Neuronal stem cell (in vitro differentiated cells): Measurements from ENCODE around the gene PCDHB8.
A peak's percentile ranks its signal among the peaks of the same experiment; 100 is the strongest.
"Not testable (repeated sequence)": the region's sequence is repeated elsewhere in the genome, so short reads cannot be mapped to it uniquely, and the experiment has no call there.

ENCODE experiments used
- DNase-seq: peaks from one replicate; pipeline ENCODE4 v3.0.0-alpha.2; 2013; ENCODE audit warnings: low spot score
- H2AFZ ChIP-seq: one replicate; pipeline ENCODE4 v1.6.1; 2013; ENCODE audit warnings: mild to moderate bottlenecking, low read length, inconsistent platforms
- H2AK5ac ChIP-seq: 2 replicates; pipeline ENCODE4 v1.6.1; 2013; ENCODE audit warnings: low read depth, mild to moderate bottlenecking, inconsistent platforms, low read length, moderate library complexity, mixed read lengths
- H2BK120ac ChIP-seq: 2 replicates; pipeline ENCODE4 v1.6.1; 2013; ENCODE audit warnings: low read depth, mild to moderate bottlenecking, inconsistent platforms, low read length, moderate library complexity, mixed read lengths
- H2BK12ac ChIP-seq: one replicate; pipeline ENCODE4 v1.6.1; 2013; ENCODE audit warnings: low read length, inconsistent platforms
- H2BK15ac ChIP-seq: 2 replicates; pipeline ENCODE4 v1.6.1; 2013; ENCODE audit warnings: mild to moderate bottlenecking, low read length, inconsistent platforms, mixed read lengths
- H2BK5ac ChIP-seq: one replicate; pipeline ENCODE4 v1.6.1; 2013; ENCODE audit warnings: inconsistent platforms, mild to moderate bottlenecking, low read length, moderate library complexity
- H3K14ac ChIP-seq: one replicate; pipeline ENCODE4 v1.6.1; 2013; ENCODE audit warnings: low read length, inconsistent platforms
- H3K18ac ChIP-seq: 2 replicates; pipeline ENCODE4 v1.6.1; 2013; ENCODE audit warnings: low read length, inconsistent platforms
- H3K23ac ChIP-seq: 2 replicates; pipeline ENCODE4 v1.6.1; 2013; ENCODE audit warnings: low read depth, mild to moderate bottlenecking, mixed read lengths, low read length, inconsistent platforms; ENCODE audit not compliant: poor library complexity
- H3K27ac ChIP-seq: replicated peaks from 3 replicates; pipeline ENCODE4 v1.5.1; 2013; ENCODE audit warnings: low read length, inconsistent platforms
- H3K27me3 ChIP-seq, 3 experiments: 2 replicates each; pipeline ENCODE4 v1.6.1; 2013; ENCODE audit warnings: low read length in 3 of 3, mild to moderate bottlenecking in 2 of 3, inconsistent platforms in 1 of 3, low read depth in 1 of 3, mixed read lengths in 1 of 3, moderate library complexity in 1 of 3; ENCODE audit not compliant: control insufficient read depth in 3 of 3, insufficient read depth in 3 of 3
- H3K36me3 ChIP-seq, 2 donors: replicated peaks in 1 of 2; 2 replicates each; pipeline ENCODE4 v1.6.1; 2013; ENCODE audit warnings: low read length in 2 of 2; ENCODE audit not compliant: control insufficient read depth in 2 of 2, insufficient read depth in 2 of 2
- H3K4ac ChIP-seq: 2 replicates; pipeline ENCODE4 v1.6.1; 2013; ENCODE audit warnings: inconsistent platforms, mild to moderate bottlenecking, low read length, moderate library complexity
- H3K4me1 ChIP-seq, 2 donors: 1 replicate in 1 of 2; 2 replicates in 1 of 2; pipeline ENCODE4 v1.6.1; 2013; ENCODE audit warnings: low read length in 2 of 2, low read depth in 1 of 2; ENCODE audit not compliant: control insufficient read depth in 2 of 2, insufficient read depth in 1 of 2
- H3K4me2 ChIP-seq: one replicate; pipeline ENCODE4 v1.6.1; 2013; ENCODE audit warnings: mild to moderate bottlenecking, low read length, inconsistent platforms; ENCODE audit not compliant: insufficient read depth, poor library complexity, severe bottlenecking
- H3K4me3 ChIP-seq, 2 donors: 2 replicates each; pipeline ENCODE4 v1.5.1; 2013; ENCODE audit warnings: low read length in 2 of 2, mild to moderate bottlenecking in 2 of 2, inconsistent platforms in 1 of 2, moderate library complexity in 1 of 2
- H3K79me1 ChIP-seq: one replicate; pipeline ENCODE4 v1.6.1; 2013; ENCODE audit warnings: low read depth, mild to moderate bottlenecking, inconsistent platforms, low read length, moderate library complexity
- H3K9ac ChIP-seq: one replicate; pipeline ENCODE4 v1.6.1; 2013; ENCODE audit warnings: mild to moderate bottlenecking, low read depth, low read length, inconsistent platforms; ENCODE audit not compliant: poor library complexity
- H3K9me3 ChIP-seq, 2 donors: replicated peaks in 1 of 2; 2 replicates each; pipeline versions ENCODE3 to v1.6.1; 2013; ENCODE audit warnings: low read length in 2 of 2, mild to moderate bottlenecking in 2 of 2, inconsistent platforms in 1 of 2, low read depth in 1 of 2, mixed read lengths in 1 of 2, moderate library complexity in 1 of 2; ENCODE audit not compliant: control insufficient read depth in 2 of 2, insufficient read depth in 1 of 2
- H4K8ac ChIP-seq: one replicate; pipeline ENCODE4 v1.6.1; 2013; ENCODE audit warnings: low read depth, mild to moderate bottlenecking, inconsistent platforms, low read length, moderate library complexity
- H4K91ac ChIP-seq: one replicate; pipeline ENCODE4 v1.6.1; 2013; ENCODE audit warnings: low read length, low read depth, mild to moderate bottlenecking, inconsistent platforms; ENCODE audit not compliant: poor library complexity
- WGBS, 2 donors: extraction: QIAGEN DNeasy Blood & Tissue Kit; methylation state at CpG; one replicate each; pipeline ENCODE4 v1.1.7; 2013; ENCODE audit warnings: missing lambda C conversion rate in 2 of 2, mixed read lengths in 1 of 2; ENCODE audit not compliant: insufficient read length in 2 of 2, insufficient replicate concordance in 1 of 2; ENCODE audit errors: extremely low coverage in 2 of 2; 5-methylcytosine and 5-hydroxymethylcytosine counted together

Gene PCDHB8

GRCh38 chr5:141186897-141187512, 9.4 kb downstream of the PCDHB8 start, which contains the start of gene PCDHB9:
PCDHB9 (plus strand) TSS chr5:141187161; CDS start chr5:141187319, 158 bp downstream.
- no peak within 1 kb of the TSS for H3K9ac ChIP-seq
- no peak within 1 kb of the TSS for H4K91ac ChIP-seq
- H3K27ac ChIP-seq, result no peak within 1 kb of the TSS
- peaks cover 2% of the 10 kb centered on the region for H3K79me1 ChIP-seq
- H3K4me1 ChIP-seq, result no peaks in the 10 kb centered on the region
- H2BK12ac ChIP-seq, result no peak within 1 kb of the TSS
- no peak within 1 kb of the TSS for H2AK5ac ChIP-seq
- H3K9me3 ChIP-seq, result peaks cover 4 to 46% of the 10 kb centered on the region in 2 donors
- no peak within 1 kb of the TSS for H2BK120ac ChIP-seq
- H3K36me3 ChIP-seq, result no peaks in the 10 kb centered on the region
- H3K4ac ChIP-seq, result no peak within 1 kb of the TSS
- H3K23ac ChIP-seq, result no peak within 1 kb of the TSS
- no peak within 1 kb of the TSS for H2BK15ac ChIP-seq
- no peak within 1 kb of the TSS for H3K4me2 ChIP-seq
- H3K18ac ChIP-seq, result no peak within 1 kb of the TSS
- peak within 1 kb of the TSS in 1 of 2 donors; percentile 24 for H3K4me3 ChIP-seq
- H2BK5ac ChIP-seq, result no peak within 1 kb of the TSS
- H4K8ac ChIP-seq, result no peak within 1 kb of the TSS
- H3K14ac ChIP-seq, result no peak within 1 kb of the TSS
- peak within 1 kb of the TSS; percentile 81 for H2AFZ ChIP-seq
- WGBS, 2 donors, result no CpG with 5 or more reads among the region's 9 CpGs
- no peak for DNase-seq
- H3K27me3 ChIP-seq, result no peaks in the 10 kb centered on the region

- no CpG with 5 or more reads among the region's 37 CpGs for WGBS, 2 donors
- H2BK15ac ChIP-seq, H3K79me1 ChIP-seq, H3K27me3 ChIP-seq, H2BK120ac ChIP-seq, H3K4me2 ChIP-seq, H3K4me3 ChIP-seq, H3K23ac ChIP-seq, H2AK5ac ChIP-seq, H3K18ac ChIP-seq, H4K8ac ChIP-seq, H2AFZ ChIP-seq, H2BK5ac ChIP-seq, H3K27ac ChIP-seq, H3K9ac ChIP-seq, H4K91ac ChIP-seq, DNase-seq, H2BK12ac ChIP-seq, H3K4me1 ChIP-seq, H3K36me3 ChIP-seq, H3K14ac ChIP-seq, H3K4ac ChIP-seq: not testable (repeated sequence)
- H3K9me3 ChIP-seq, result peaks cover 3 to 40% of the 10 kb centered on the region in 2 donors
Observed at GRCh38 chr5:141188682-141189081, 11.1 kb downstream of the PCDHB8 start.

DNA sequence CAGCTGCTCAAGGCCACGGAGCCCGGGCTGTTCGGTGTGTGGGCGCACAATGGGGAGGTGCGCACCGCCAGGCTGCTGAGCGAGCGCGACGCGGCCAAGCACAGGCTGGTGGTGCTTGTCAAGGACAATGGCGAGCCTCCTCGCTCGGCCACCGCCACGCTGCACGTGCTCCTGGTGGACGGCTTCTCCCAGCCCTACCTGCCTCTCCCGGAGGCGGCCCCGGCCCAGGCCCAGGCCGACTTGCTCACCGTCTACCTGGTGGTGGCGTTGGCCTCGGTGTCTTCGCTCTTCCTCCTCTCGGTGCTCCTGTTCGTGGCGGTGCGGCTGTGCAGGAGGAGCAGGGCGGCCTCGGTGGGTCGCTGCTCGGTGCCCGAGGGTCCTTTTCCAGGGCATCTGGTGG, 11.5 kb downstream of the PCDHB8 start:
- H3K9ac ChIP-seq, H3K4me1 ChIP-seq, H3K4ac ChIP-seq, H2BK120ac ChIP-seq, H4K91ac ChIP-seq, H2AFZ ChIP-seq, H3K23ac ChIP-seq, H3K14ac ChIP-seq, H4K8ac ChIP-seq, H3K36me3 ChIP-seq, H3K79me1 ChIP-seq, H2BK5ac ChIP-seq, H3K4me3 ChIP-seq, H2BK15ac ChIP-seq, H2BK12ac ChIP-seq, H3K4me2 ChIP-seq, H3K27me3 ChIP-seq, H3K27ac ChIP-seq, H2AK5ac ChIP-seq, DNase-seq, H3K18ac ChIP-seq: not testable (repeated sequence)
- H3K9me3 ChIP-seq, result peaks cover 3 to 39% of the 10 kb centered on the region in 2 donors
- WGBS, 2 donors, result no CpG with 5 or more reads among the region's 35 CpGs

DNA sequence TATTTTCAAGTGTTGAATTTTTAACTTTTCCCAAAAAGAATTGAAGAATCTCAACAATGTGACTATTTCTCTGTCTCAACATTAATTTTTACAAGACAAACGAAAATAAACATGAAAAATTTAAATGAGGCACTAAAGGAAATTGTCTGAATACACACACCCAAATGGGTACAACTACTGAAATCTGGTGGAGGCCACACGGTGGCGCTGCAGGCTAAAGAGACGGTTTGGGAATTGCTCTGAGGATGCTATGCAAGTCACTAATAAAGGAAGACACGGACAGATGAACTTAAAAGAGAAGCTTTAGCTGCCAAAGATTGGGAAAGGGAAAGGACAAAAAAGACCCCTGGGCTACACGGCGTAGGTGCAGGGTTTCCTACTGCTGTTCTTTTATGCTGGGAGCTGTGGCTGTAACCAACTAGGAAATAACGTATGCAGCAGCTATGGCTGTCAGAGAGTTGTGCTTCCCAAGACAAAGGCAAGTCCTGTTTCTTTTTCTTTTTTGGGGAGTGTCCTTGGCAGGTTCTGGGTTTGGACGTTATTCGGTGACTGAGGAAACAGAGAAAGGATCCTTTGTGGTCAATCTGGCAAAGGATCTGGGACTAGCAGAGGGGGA, 14.6 kb downstream of the PCDHB8 start, which contains the start of gene PCDHB10:
TSS of gene PCDHB10 (plus strand) at position 244 of the 616 bp plus-strand sequence. CDS start at position 444, 200 bp downstream.
- no peak within 1 kb of the TSS for H2BK15ac ChIP-seq
- no peak within 1 kb of the TSS for H2AK5ac ChIP-seq
- H4K8ac ChIP-seq, result no peak within 1 kb of the TSS
- H3K4me1 ChIP-seq, result no peaks in the 10 kb centered on the region
- no peak within 1 kb of the TSS for H2BK12ac ChIP-seq
- H2BK5ac ChIP-seq, result no peak within 1 kb of the TSS
- peak; percentile 51 for DNase-seq
- H3K36me3 ChIP-seq, result no peaks in the 10 kb centered on the region
- H2AFZ ChIP-seq, result peak within 1 kb of the TSS; percentile 78
- H4K91ac ChIP-seq, result no peak within 1 kb of the TSS
- H3K14ac ChIP-seq, result no peak within 1 kb of the TSS
- no peak within 1 kb of the TSS for H3K4ac ChIP-seq
- no peak within 1 kb of the TSS for H2BK120ac ChIP-seq
- H3K4me2 ChIP-seq, result no peak within 1 kb of the TSS
- no CpG with 5 or more reads among the region's 10 CpGs for WGBS, 2 donors
- H3K27me3 ChIP-seq, result no peaks in the 10 kb centered on the region
- no peak within 1 kb of the TSS for H3K9ac ChIP-seq
- no peaks in the 10 kb centered on the region for H3K79me1 ChIP-seq
- H3K4me3 ChIP-seq, result peak within 1 kb of the TSS; percentile 40 to 41
- peaks cover 3 to 36% of the 10 kb centered on the region in 2 donors for H3K9me3 ChIP-seq
- H3K18ac ChIP-seq, result no peak within 1 kb of the TSS
- no peak within 1 kb of the TSS for H3K23ac ChIP-seq
- H3K27ac ChIP-seq, result no peak within 1 kb of the TSS
